Activated gamma-delta T cell treated with anti-CD3 and anti-CD28 coated beads, Interleukin-2, amount 50 U/mL, for 16 hours (primary cell): ENCODE results near the gene APLNR.
"Not testable (repeated sequence)": the region's sequence is repeated elsewhere in the genome, so short reads cannot be mapped to it uniquely, and the experiment has no call there.

Experiments
- DNase-seq: peaks from one replicate; pipeline ENCODE4 v3.0.0-alpha.2; 2020; ENCODE audit warnings: low read depth

Gene APLNR

DNA sequence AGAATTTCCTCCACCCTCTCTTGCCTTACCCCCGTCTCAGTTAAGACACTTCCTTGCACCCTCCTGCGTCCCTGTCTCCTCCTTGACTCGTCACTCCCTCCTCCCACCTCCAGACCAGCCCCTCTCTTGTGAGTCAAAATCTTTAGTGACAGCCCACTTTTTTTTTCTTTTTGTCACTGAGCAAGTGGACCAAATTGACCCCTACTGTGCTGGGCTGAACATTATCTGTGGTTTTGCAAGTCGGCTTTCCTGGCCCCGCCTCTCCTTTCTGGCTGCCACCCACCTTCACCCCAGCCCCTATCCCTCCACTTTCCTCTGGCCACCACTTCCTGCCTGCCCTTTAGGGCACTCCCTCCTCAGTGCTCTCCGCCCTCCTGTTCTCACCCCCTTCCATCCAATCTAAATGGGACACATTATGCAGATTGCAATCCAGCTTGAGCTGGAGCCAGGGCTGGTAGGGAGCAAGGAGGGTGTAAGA is at the start of gene APLNR:
TSS of gene APLNR (minus strand) at position 47 of the 478 bp plus-strand sequence. CDS start 246 bp downstream, outside the sequence.
- no peak for DNase-seq

DNA sequence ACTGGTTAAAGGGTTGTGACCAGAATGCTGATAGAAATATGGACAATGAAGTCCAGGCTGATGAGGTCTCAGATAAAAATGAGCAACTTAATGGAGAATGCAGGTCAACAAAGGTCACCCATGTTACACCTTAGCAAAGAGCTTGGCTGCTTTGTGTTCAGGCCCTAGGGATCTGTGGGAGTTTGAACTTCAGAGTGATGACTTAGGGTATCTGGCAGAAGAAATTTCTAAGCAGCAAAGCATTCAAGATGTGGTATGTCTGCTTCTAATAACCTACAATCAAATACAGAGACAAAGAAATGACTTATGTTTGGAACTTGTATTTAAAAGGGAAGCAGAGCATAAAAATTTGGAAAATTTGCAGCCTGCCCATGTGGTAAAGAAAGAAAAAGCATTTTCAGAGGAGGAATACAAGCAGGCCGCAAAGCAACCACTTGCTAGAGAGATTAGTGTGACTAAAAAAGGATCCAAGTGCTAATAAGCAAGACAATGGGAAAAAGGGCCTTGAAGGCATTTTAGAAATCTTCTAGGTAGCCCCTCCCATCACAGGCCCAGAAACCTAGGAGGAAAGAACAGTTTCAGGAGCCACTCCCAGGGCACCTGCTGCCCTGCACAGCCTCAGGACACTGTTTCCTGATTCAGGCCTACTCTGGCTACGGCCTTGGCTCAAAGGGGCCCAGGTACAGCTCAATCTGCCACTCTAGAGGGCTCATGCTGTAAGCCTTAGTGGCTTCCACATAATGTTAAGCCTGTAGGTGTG is 46.4 kb upstream of the APLNR start:
- no peak for DNase-seq

DNA sequence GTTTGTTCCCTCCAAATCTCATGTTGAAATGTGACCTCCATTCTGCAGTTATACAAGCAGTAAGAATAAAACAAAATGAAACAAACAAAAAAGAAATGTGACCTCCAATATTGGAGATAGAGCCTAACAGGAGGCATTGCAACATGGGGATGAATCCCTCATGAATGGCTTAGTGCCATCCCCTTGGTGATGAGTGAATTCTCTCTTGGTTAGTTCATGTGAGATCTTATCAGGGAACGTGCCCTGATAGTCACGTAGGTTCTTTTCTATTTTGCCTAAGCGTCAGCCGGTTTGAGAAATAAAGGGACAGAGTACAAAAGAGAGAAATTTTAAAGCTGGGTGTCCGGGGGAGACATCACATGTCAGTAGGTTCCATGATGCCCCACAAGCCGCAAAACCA is 44.5 kb upstream of the APLNR start:
- DNase-seq, result not testable (repeated sequence)

DNA sequence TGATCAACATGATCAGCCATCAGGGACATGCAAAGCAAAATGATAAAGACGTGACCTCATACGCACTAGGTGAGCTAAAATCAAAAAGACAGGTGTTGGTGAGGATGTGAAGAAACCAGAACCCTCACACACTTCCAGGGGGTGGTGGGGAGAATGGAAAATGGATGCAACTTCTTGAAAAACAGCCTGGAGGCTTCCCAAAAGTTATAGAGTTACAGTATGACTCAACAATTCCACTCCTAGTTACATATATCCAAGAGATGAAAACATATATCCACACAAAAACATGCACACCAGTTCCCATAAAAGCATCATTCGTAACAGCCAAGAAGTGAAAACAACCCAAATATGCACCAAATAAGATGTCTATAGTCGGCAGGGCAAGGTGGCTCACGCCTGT is 42.1 kb upstream of the APLNR start:
- DNase-seq, result no peak

DNA sequence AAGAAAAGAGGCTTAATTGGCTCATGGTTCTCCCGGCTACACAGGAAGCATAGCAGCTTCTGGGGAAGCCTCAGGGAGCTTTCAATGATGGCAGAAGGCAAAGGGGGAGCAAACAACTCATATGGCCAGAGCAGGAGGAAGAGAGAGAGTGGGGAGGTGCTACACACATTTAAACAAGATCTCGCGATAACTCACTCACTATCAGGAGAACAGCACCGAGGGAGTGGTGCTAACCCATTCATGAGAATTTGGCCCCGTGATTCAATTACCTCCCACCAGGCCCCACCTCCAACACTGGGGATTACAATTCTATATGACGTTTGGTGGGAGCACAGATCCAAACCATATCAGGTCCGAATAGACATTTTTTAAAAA is 41.7 kb upstream of the APLNR start:
- DNase-seq, result no peak

DNA sequence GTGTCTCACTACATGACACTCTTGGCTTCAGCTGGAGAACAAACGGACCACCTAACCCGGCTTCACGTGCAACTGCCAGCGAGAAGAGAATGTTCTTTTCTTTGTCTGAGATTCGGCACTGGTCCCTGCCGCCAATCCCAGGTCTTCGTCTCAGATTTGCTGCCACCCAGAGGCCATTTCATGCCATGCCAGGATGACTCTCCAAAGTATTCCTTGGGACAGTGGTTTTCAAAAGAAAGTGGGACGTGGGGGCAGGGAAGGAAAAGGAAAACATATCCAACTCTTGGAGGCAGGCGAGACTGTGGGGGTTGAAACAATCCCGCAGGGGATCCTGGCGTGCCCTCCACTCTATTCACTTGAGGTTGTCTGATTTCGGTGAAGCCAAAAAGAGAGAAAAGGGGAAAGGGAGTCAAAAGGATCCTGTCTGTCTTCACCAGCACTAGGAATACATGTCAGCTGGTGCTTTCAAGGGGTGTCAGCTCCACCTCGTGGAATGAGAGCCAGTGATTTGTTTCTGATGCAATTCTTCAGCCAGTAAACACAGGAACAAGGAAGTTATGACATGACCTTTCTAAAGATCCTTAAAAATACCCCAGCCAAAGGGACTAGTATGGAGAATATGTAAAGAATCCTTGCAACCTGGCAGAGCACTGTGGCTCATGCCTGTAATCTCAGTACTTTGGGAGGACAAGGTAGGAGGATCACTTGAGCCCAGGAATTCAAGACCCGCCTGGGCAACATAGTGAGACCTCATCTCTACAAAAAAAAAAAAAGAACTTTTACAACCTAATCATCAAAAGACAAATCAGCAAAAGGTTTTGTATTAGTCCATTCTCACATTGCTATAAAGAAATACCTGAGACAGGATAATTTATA is 41.0 kb upstream of the APLNR start:
- no peak for DNase-seq

DNA sequence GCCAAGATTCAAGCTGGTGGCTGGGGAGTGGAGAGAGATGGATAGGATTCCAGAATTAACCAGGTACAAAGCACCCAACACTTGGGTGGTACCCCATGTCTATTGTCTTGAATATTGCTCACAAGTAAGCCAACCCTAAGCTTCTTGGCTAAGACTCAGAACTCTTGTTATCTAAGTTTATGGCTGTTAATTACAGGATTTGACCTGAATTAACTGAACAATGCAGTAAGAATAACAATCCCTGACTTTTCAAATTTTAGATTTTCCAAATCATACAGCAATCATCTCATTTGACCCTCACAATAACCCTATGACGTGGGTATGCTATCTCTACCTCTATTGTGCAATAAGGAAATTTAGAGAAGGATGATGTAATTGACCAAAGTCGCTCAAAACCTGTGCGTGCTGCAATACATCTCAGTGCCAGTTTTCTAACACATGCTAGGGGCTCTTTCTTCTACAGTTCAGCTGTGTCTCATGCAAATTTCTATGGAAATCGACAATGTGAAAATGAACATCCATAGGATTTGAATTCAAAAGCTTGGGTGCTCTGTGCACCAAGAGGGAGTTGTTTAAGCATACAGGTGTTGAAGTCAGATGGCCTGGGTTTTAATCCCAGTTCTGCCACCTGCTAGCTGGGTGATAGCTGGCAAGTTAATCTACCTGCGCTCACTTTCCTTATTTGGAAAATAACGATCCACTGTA is 40.1 kb upstream of the APLNR start:
- DNase-seq, result no peak

DNA sequence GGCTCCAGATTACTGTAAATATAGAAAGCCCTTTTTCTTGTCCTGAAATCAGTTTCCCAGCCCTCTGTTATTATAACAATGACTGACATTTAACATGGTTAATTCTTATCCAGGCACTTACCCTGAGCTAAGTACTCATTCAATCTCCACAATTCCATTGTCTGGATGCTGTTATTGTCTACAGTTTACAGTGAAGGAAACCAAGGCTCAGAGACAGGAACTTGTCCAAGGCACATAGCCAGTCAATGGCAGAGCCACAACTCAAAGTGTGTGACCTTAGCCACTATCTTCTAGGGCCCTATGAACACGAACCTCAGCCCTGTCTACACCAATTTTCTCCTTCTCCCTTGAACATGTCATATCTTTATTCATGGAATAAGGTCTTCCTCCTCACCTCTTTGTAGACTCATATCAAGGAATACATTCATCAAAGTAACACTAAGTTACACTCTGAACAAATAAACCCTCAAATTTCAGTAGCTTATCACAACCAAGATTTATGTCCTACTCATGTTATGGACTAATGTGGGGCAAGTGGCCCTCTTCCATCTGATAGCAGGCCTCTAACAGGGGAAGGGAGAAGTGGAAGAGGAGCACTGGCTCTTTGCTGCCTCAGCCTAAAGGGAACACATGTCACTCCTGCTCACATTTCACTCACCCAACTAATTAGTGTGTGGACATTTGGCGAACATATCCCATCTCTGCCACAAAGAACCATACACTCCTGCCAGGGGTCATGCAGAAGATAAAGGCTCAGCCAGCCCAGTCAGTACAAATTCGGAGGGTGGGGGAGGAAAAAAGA is 39.3 kb upstream of the APLNR start:
- no peak for DNase-seq

DNA sequence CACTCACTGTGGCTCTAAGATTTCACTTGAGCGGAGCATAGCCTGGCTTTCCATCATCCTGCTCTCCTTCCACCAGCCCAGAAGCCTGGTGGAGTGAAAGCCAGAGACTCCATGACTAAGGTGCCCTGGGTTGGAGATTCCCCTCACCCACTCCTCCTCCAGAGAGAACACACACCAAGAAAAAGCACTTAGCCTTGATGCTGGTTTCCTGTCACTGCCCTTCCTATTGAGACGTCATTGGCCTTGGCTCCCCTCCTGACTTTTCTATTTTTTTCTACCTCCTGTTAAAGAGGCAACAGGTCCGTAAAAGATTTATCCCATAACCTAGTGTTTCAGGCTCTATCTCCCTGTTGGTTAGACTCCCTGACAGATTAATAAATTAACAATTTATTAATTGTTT is 38.5 kb upstream of the APLNR start:
- DNase-seq, result no peak

DNA sequence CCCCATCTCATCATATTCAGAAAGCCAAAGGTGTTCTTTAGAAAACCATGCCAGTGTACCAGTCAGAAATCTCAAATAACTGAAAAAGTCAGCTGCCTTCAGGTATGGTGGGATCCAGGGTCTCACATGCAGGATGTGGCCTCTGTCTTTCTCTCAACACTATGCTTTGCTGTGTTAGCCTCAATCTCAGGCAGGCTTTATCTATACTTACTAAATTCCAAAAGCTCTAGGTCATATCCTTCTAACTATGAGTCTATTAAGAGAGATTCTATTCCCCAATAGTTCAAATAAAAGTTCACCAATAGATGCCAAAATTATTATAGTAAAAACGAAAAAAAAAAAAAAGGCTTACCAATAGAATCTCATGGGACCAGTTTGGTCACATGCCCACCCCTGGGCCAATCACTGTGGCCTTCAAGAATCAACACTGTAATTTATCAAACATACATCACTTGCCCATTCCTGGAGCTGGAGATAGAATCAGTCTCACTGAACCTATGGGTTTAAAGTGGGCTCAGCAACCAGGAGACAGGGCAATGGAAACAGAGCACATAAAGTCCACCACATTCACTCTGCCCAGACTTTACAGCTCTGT is 38.0 kb upstream of the APLNR start:
- no peak for DNase-seq

DNA sequence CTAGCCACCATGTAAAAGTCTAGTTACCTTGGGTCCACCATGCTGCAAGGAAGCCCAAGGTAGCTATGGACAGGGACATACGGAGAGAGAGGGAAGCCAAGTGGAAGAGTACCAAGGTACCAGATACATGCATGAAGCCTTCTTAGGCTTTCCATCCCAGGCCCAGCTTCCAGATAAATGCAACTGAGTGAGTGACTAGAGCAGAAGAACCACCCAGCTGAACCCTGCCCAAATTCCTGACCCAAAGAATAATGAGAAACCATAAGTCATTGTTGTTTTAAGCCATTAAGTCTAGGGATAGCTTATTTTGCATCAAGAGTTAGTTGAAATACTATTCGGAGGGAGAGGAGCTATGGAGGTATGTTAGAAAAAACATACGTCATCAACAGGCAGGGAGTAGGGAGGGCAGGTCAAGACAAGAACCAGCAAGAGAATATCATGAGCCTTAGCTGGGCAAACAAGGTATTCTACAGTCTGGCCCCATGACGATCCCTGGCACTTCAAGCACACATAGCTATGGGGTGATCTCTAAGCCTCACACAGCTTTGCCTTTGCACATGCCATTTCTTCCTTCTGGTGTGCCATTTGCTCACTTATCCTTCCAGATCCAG is 36.5 kb upstream of the APLNR start:
- no peak for DNase-seq

DNA sequence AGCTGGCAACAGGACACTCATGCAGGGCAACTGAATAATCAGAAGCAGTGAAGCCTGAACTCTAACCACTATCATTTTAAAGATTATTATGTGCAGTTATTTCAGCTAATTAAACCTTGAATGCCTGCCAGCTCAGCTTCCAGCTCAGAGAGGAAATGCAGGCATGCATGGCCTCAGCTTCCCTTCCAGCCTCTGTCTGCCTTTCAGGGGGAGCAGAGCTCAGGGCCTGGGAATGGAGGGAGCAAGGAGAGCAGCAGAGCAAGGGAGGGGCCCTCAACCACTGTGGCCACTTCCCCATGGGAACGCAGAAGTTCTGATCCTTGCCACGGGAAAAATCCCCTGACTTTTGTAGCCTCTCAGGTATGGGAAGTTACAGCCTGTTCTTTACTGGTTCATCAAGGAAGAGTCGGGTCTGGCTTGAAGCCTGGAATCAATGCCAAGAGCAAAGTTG is 32.5 kb upstream of the APLNR start:
- no peak for DNase-seq

DNA sequence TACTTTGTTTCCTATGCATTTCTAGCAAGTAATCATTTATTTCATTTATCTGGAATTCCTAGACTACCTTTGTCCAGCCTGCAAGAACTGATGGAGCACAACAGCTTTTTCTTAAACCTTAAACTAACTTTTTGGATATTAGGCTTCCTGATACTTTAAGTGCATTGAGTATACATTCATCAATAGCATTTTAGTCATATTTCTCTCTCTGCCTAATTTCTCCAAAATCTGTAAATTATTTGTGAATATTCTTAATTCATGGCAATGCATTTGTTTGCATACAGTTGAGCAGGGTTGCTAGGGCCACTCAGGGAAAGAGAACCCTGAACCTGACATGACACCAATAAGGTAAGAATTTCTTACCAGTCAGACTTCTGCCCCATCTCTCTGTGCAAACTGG is 29.1 kb upstream of the APLNR start:
- no peak for DNase-seq

DNA sequence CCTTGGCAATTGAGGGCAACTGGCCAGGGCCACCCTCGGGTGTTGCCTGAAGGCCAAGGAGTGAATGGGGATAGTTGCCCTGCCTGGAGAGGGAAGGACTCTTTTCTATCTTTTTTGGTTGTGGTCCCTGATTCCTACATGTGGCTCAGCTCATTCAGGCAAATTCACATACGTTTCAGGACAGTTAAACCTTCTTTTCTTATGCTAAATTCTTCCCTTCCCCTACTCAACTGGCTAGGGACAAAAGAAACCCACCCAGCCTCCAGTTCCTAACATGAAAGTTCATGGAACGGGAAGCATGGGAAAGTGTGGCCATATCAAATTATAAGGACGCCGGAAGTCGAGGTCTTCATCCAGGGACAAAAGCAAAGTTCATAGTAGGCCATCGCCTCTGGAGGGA is 26.3 kb upstream of the APLNR start:
- no peak for DNase-seq

DNA sequence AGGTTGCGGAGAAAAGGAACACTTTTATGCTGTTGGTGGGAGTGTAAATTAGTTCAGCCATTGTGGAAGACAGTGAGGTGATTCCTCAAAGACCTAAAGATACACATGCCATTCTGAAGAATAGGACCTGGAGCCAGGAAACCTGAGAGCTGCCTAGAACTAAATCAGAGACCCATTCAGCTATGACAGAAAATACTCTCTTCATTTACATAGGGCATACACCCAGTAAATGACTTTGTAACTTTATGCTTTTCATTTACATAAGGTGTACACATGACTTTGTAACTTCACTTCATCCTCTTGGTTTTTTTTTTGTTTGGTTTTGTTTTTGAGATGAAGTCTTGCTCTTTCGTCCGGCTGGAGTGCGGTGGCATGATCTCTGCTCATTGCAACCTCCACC is 25.1 kb upstream of the APLNR start:
- no peak for DNase-seq

DNA sequence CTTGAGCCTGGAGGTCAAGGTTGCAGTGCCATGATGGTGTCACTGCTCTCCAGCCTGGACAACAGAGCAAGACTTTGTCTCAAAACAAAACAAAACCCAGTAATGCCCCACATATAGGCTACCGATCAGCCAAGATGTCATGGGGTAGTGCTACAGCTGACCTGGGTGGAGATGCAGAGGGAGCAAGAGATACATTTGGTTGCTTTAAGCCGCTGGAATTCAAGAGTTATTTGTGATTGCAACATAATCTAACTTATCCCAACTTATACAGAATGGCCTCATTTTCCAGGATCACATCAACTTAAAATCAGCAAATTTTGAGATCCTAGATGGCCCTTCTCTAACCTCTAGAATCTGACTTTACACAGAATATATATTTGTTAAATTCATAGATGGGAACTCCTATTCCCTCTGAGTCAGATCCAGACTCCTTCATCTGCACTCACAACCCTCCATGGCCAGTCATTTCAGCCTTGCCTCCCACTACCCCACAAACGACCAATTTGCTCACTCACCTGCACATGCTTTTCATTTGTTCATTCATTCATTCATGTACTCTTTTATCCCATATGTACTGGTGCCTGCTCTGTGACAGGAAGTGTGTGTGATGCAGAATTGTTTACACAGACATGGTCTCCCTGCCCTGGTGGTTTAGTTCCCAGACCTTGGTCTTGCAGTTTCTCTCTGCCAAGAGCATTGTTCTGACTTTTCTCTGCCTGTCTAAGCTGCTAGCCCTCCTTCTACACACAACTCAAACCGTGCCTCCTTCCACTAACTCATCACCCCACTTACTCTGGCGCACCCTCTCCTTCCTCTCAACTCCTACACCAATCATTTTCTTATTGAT is 24.1 kb upstream of the APLNR start:
- no peak for DNase-seq

DNA sequence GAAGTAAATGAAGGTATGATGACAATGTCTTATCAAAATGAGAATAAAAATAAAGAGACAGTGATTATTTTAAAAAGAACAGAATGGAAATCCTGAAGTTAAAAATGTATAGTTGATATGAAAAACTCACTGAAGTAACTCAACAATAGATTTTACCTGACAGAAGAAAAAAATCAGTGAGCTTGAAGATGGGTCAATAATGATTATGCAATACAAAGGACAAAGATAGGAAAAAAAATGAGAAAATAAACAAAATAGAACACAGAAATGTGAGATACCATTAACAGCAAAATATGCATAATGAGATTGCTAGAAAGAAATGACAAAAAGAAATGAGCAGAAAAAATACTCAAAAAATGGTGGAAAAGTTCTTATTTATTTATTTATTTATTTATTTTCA is 19.1 kb upstream of the APLNR start:
- no peak for DNase-seq

DNA sequence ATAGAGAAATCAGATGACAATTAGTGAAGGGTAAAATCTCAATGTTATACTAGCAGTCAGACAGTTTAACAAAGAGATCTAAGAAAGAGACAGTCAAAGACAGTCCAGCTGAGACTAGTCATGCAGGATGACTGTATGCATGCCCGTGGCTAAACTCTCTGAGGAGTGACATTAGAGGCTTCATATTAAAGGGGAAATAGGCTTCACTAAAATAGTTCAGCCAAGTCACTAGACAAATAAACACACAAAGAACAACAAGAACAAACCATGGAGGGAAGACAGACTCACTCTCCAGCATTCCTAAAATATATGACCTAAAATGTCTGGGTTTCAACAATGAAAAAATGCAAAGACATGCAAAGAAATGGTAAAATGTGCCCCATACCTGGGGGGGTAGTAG is 18.6 kb upstream of the APLNR start:
- DNase-seq, result no peak

DNA sequence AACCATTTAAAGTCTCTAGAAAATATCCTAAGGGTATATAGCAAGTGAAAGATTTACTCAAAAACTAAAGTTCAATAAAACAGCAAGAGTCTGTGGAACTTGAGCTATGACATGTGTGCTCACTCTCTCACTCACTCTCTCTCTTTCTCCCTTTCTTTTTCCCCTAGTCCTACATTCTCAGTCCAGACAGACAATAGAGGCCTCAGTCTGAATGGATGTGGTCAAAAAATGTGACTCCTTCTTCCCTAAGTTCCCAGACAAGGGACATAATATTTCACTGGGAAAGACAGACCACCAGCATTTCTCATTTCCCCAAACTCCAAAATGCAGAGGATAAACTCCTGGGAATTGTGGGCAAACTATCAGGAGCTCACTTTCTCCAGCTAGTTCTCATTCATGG is 17.6 kb upstream of the APLNR start:
- no peak for DNase-seq

DNA sequence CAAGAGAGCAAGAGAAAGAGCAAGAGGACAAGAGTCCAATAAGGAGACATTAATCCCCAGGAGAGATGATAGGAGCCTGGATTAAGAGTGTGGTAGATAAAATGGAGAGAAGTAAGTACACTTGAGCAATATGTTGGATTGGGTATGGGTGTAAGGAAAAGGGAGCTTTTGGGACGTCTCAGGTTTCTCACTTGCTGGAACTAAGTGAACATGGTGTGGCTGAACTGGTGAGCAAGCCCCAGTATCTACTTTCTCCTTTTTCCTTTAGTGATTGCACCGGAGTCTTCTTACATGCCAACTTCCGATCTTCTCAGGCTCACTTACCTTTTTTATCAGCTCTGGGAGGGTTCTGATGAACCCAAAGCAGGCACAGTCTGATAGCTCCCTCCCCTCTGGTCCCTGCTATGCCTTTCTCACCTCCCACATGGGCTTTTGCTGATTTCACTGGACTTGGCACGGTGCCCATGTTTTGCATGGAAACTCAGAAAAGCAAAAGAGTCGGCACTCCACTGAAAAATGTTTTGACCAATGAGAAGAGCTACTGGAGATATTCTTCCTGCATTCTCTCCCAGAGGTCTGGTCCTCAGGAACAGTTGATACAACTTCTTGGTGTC is 14.5 kb upstream of the APLNR start:
- DNase-seq, result no peak
